DND-41 (cell line): ENCODE data around the gene RAB29.

Source experiments
- ATAC-seq: fragments of 200-7000 bp; cut with Tn5 transposase; 3 replicates; pipeline ENCODE4 v1.9.1; 2021; ENCODE audit warnings: low read depth; ENCODE audit not compliant: insufficient read depth
- DNase-seq: peaks from one replicate; pipeline ENCODE4 v3.0.0-alpha.2; 2020
- H2AFZ ChIP-seq: 2 replicates; pipeline ENCODE4 v1.6.0; 2012; ENCODE audit warnings: low read depth, low read length
- H3K27ac ChIP-seq: 2 replicates; pipeline ENCODE4 v1.5.1; 2012; ENCODE audit warnings: low read length, inconsistent platforms
- H3K27me3 ChIP-seq: fragments of 200-600 bp; sonication (generic); 2 replicates; pipeline ENCODE4 v1.6.0; 2012; ENCODE audit warnings: low read length, mild to moderate bottlenecking, inconsistent platforms; ENCODE audit not compliant: insufficient read depth, poor library complexity
- H3K36me3 ChIP-seq: 2 replicates; pipeline ENCODE4 v1.5.1; 2012; ENCODE audit warnings: low read length, inconsistent platforms; ENCODE audit not compliant: insufficient read depth
- H3K4me1 ChIP-seq: 2 replicates; pipeline ENCODE4 v1.5.1; 2012; ENCODE audit warnings: mild to moderate bottlenecking, low read length; ENCODE audit not compliant: insufficient read depth
- H3K4me2 ChIP-seq: 2 replicates; pipeline ENCODE4 v1.6.0; 2012; ENCODE audit warnings: mild to moderate bottlenecking, moderate library complexity, low read length, inconsistent platforms; ENCODE audit not compliant: insufficient read depth
- H3K4me3 ChIP-seq, 2 experiments: fragments of 200-600 bp in 1 of 2; shearing (Covaris generic) in 1 of 2; 2 replicates each; pipeline ENCODE4 v1.5.1; 2012 to 2016; ENCODE audit warnings: inconsistent platforms in 2 of 2, low read length in 2 of 2, mild to moderate bottlenecking in 2 of 2, low read depth in 1 of 2, moderate library complexity in 1 of 2
- H3K79me2 ChIP-seq: 2 replicates; pipeline ENCODE4 v1.6.0; 2012; ENCODE audit warnings: low read length, inconsistent platforms; ENCODE audit not compliant: insufficient read depth
- H3K9ac ChIP-seq: 2 replicates; pipeline ENCODE4 v1.6.0; 2012; ENCODE audit warnings: low read depth, mild to moderate bottlenecking, inconsistent platforms, low read length, moderate library complexity
- H3K9me3 ChIP-seq: 2 replicates; pipeline ENCODE4 v1.5.1; 2012; ENCODE audit warnings: low read length, moderate library complexity, mild to moderate bottlenecking, inconsistent platforms; ENCODE audit not compliant: insufficient read depth, severe bottlenecking
- H4K20me1 ChIP-seq: 2 replicates; pipeline ENCODE4 v1.6.0; 2012; ENCODE audit warnings: low read length; ENCODE audit not compliant: insufficient read depth
- CTCF ChIP-seq: IDR thresholded peaks from 2 replicates; pipeline ENCODE4 v1.5.1; 2012; ENCODE audit warnings: borderline replicate concordance, low read length, moderate library complexity, mild to moderate bottlenecking; ENCODE audit not compliant: poor library complexity, severe bottlenecking; ENCODE audit errors: extremely low read depth
- EZH2 ChIP-seq: IDR thresholded peaks from 3 replicates; pipeline ENCODE4 v1.6.1; 2012; ENCODE audit warnings: borderline replicate concordance, low read depth, mild to moderate bottlenecking, moderate library complexity, low read length, inconsistent platforms; ENCODE audit not compliant: severe bottlenecking

The RAB29 gene

GRCh38 chr1:205748403-205749233, 26.7 kb downstream of the RAB29 start:
- TF ChIP-seq CTCF, result no peak
- TF ChIP-seq EZH2, result no peak
- ATAC-seq (peak; percentile 3), DNase-seq (peak; percentile 34)
- Histone ChIP-seq H3K4me3 (peak overlapping the region; percentile 67 to 82), H3K27ac (peak overlapping the region; percentile 63), H3K79me2 (peaks cover 62% of the 10 kb centered on the region), H3K9me3 (no peaks in the 10 kb centered on the region), H3K27me3 (no peaks in the 10 kb centered on the region), H3K4me2 (peak overlapping the region; percentile 76), H2AFZ (no peak overlapping the region), H4K20me1 (peaks cover 57% of the 10 kb centered on the region), H3K36me3 (peaks cover 51% of the 10 kb centered on the region), H3K4me1 (peaks cover 61% of the 10 kb centered on the region), H3K9ac (peak overlapping the region; percentile 76)

GRCh38 chr1:205746757-205747412, 28.4 kb downstream of the RAB29 start:
- no peak for TF ChIP-seq EZH2
- no peak for TF ChIP-seq CTCF
- H3K36me3 ChIP-seq, result peaks cover 65% of the 10 kb centered on the region
- no peaks in the 10 kb centered on the region for H3K9me3 ChIP-seq
- H4K20me1 ChIP-seq, result peaks cover 73% of the 10 kb centered on the region
- peaks cover 63% of the 10 kb centered on the region for H3K4me1 ChIP-seq
- peak overlapping the region; percentile 76 for H3K4me2 ChIP-seq
- peak overlapping the region; percentile 76 for H3K9ac ChIP-seq
- H3K4me3 ChIP-seq, result peak overlapping the region; percentile 67 to 82; a peak in 2 of 4 replicates
- peaks cover 79% of the 10 kb centered on the region for H3K79me2 ChIP-seq
- H3K27ac ChIP-seq, result no peak overlapping the region
- DNase-seq (no peak), ATAC-seq (no peak)
- H3K27me3 ChIP-seq, result no peaks in the 10 kb centered on the region
- no peak overlapping the region for H2AFZ ChIP-seq

GRCh38 chr1:205744403-205744802, 30.9 kb downstream of the RAB29 start:
- Histone ChIP-seq H3K4me2 (no peak overlapping the region), H3K27ac (no peak overlapping the region), H3K9me3 (no peaks in the 10 kb centered on the region), H3K27me3 (no peaks in the 10 kb centered on the region), H3K4me1 (peaks cover 58% of the 10 kb centered on the region), H3K79me2 (peaks cover 99% of the 10 kb centered on the region), H3K9ac (no peak overlapping the region), H3K4me3 (no peak overlapping the region), H3K36me3 (peaks cover 85% of the 10 kb centered on the region), H2AFZ (no peak overlapping the region), H4K20me1 (peaks cover 96% of the 10 kb centered on the region)
- TF ChIP-seq CTCF (no peak), EZH2 (no peak)
- ATAC-seq (no peak), DNase-seq (no peak)
